Ovary (tissue), 9 donors: ENCODE data around the gene SULT2B1. TPM values are rescaled to one million over a fixed set of nuclear protein-coding genes. Genes with fewer than 3 reads are reported as not detected.
A peak's percentile ranks its signal among the peaks of the same experiment; 100 is the strongest.
"Not testable (repeated sequence)": the region's sequence is repeated elsewhere in the genome, so short reads cannot be mapped to it uniquely, and the experiment has no call there.

ENCODE experiments used
- DNase-seq, 5 donors: peaks; one replicate each; pipeline ENCODE4 v3.0.0-alpha.2; 2019 to 2020
- H3K27ac ChIP-seq, 2 donors: fragments of 200-600 bp; one replicate each; pipeline versions ENCODE4 v1.5.1 to v1.8.0; 2019 to 2022
- H3K27me3 ChIP-seq: fragments of 200-600 bp; one replicate; pipeline ENCODE4 v1.8.0; 2022
- H3K36me3 ChIP-seq: fragments of 200-600 bp; sonication (generic); one replicate; pipeline ENCODE4 v1.5.1; 2019
- H3K4me1 ChIP-seq: one replicate; pipeline ENCODE4 v1.8.1; 2013; ENCODE audit warnings: mild to moderate bottlenecking, moderate library complexity; ENCODE audit not compliant: insufficient read depth
- H3K4me3 ChIP-seq: fragments of 200-600 bp; sonication (generic); one replicate; pipeline ENCODE4 v1.5.1; 2017
- H3K9me3 ChIP-seq, 2 donors: fragments of 200-600 bp in 1 of 2; sonication (generic) in 1 of 2; one replicate each; pipeline versions ENCODE4 v1.5.1 to v1.8.1; 2013 to 2019; ENCODE audit warnings: mild to moderate bottlenecking in 1 of 2, moderate library complexity in 1 of 2
- CTCF ChIP-seq, 3 donors: fragments of 450-650 bp in 2 of 3; fragments of 200-600 bp in 1 of 3; IDR thresholded peaks; one replicate each; pipeline versions ENCODE4 v1.5.1 to v1.8.0; 2016 to 2022; ENCODE audit warnings: antibody characterized with exemption in 3 of 3, mild to moderate bottlenecking in 1 of 3
- EP300 ChIP-seq: sonication (generic); formaldehyde crosslinking; IDR thresholded peaks from one replicate; pipeline ENCODE4 v1.6.1; 2017; ENCODE audit warnings: antibody characterized with exemption
- POLR2A ChIP-seq: fragments of 450-650 bp; IDR thresholded peaks from one replicate; pipeline ENCODE4 v1.6.1; 2017; ENCODE audit warnings: antibody characterized with exemption, mild to moderate bottlenecking, moderate library complexity
- WGBS, 3 donors: extraction: QIAGEN DNeasy Blood & Tissue Kit in 1 of 3; methylation state at CpG; one replicate each; pipeline versions ENCODE4 v1.1.5 to v1.1.7; 2013 to 2017; 5-methylcytosine and 5-hydroxymethylcytosine counted together
- intact Hi-C, 4 donors: fragments of 100-400 bp; cut with DNase I; formaldehyde crosslinking; loops; one replicate each; pipeline versions ENCODE4 v1.11.0 to v1.15.1; 2022 to 2023
- polyA plus RNA-seq, 2 donors: library from polyadenylated mRNA; stranded (reverse); fragments of 200-250 nt in 1 of 2; fragments of 350-450 nt in 1 of 2; fragmentation: Illumina TruSeq in 1 of 2; extraction: RNeasy Lipid Tissue Mini Kit (QIAGEN cat#74804) in 1 of 2; gene quantifications; one replicate each; pipeline ENCODE4 v1.2.3, GENCODE V29; 2013 to 2014
- total RNA-seq, 7 donors: library from RNA; depleted of rRNA in 2 of 7; stranded (reverse); fragments of >200 nt in 2 of 7; fragmentation: NEBNext Ultra II Directional in 3 of 7; extraction: Animal tissue kit (Norgen Biotek cat#: 25700) in 3 of 7; gene quantifications; one replicate each; pipeline versions ENCODE4 v1.1.0 to v1.2.4, GENCODE V29; 2016 to 2023
- donor health status: DM: no; HTN: no; CAD: no; lungs with moderate emphysema.
- donor health status: DM: no; HTN: no; CAD: no.
- donor health status: Bipolar disorder and iron deficiency.
- donor health status: DM: yes; HTN: yes; CAD: no.
- donor health status: DM: no; HTN: no; CAD: no.
- donor health status: DM: yes; HTN: yes; CAD: no.

The SULT2B1 gene
- total and polyA plus RNA-seq, 9 donors: 0.10 to 0.20 TPM; not detected in 7

- H3K36me3 ChIP-seq: no peaks in the 10 kb centered on the region
- intact Hi-C loops: no loop called here
- peak overlapping the region; percentile 63 to 72 for H3K27ac ChIP-seq
Observed at GRCh38 chr19:48629297-48629598, 77.3 kb downstream of the SULT2B1 start.

GRCh38 chr19:48629599-48630295, 77.8 kb downstream of the SULT2B1 start:
- H3K9me3 ChIP-seq: no peaks in the 10 kb centered on the region
- H3K27me3 ChIP-seq: no peaks in the 10 kb centered on the region
- TF ChIP-seq POLR2A (no peak), EP300 (no peak), CTCF (IDR thresholded peaks at IDR 0.05) (peak in 1 of 3 donors; percentile 4)
- H3K36me3 ChIP-seq: no peaks in the 10 kb centered on the region
- intact Hi-C loops: no loop called here
- DNase-seq: peak; percentile 88 to 92 (median 91)
- H3K4me3 ChIP-seq: no peak overlapping the region
- peak overlapping the region; percentile 63 to 72 for H3K27ac ChIP-seq
- WGBS, 3 donors: 20 to 39% (median 27%) methylated on average over 43 to 48 of the region's 48 CpGs
- H3K4me1 ChIP-seq: peaks cover 20% of the 10 kb centered on the region

More at GRCh38 chr19:48629297-48629598, 77.3 kb downstream of the SULT2B1 start:
- peak in 1 of 5 donors; percentile 52 for DNase-seq
- no peak overlapping the region for H3K4me3 ChIP-seq
- peaks cover 18% of the 10 kb centered on the region for H3K4me1 ChIP-seq
- TF ChIP-seq POLR2A (no peak), EP300 (no peak)
- H3K27me3 ChIP-seq: no peaks in the 10 kb centered on the region
- no peaks in the 10 kb centered on the region for H3K9me3 ChIP-seq
- WGBS, 3 donors: 78 to 93% (median 78%) methylated on average over 21 to 22 of the region's 22 CpGs

- TF ChIP-seq CTCF (IDR thresholded peaks at IDR 0.05): peak in 1 of 3 donors; percentile 20
- TF ChIP-seq EP300: no peak
- Histone ChIP-seq H3K36me3 (no peaks in the 10 kb centered on the region), H3K27me3 (no peaks in the 10 kb centered on the region), H3K4me1 (peaks cover 20% of the 10 kb centered on the region), H3K27ac (peak overlapping the region; percentile 63 to 72), H3K4me3 (no peak overlapping the region), H3K9me3 (no peaks in the 10 kb centered on the region)
- 5 to 14% (median 5%) methylated on average over 27 to 47 of the region's 47 CpGs for WGBS, 3 donors
- intact Hi-C loops: no loop called here
- peak; percentile 76 to 83 (median 81) for DNase-seq
Observed at GRCh38 chr19:48630296-48631063, 78.5 kb downstream of the SULT2B1 start.

GRCh38 chr19:48631225-48631624, 79.3 kb downstream of the SULT2B1 start:
- H3K4me1 ChIP-seq: peaks cover 20% of the 10 kb centered on the region
- H3K9me3 ChIP-seq: no peaks in the 10 kb centered on the region
- TF ChIP-seq POLR2A (no peak), EP300 (no peak), CTCF (IDR thresholded peaks at IDR 0.05) (no peak)
- intact Hi-C loops: no loop called here
- peak in 2 of 5 donors; percentile 39 to 40 for DNase-seq
- H3K27ac ChIP-seq: peak overlapping the region; percentile 63 to 72
- WGBS, 3 donors: 32 to 51% (median 41%) methylated on average over 3 of the region's 3 CpGs
- H3K27me3 ChIP-seq: no peaks in the 10 kb centered on the region
- no peaks in the 10 kb centered on the region for H3K36me3 ChIP-seq
- H3K4me3 ChIP-seq: no peak overlapping the region

- intact Hi-C loops, H3K27me3 ChIP-seq, H3K4me3 ChIP-seq, H3K36me3 ChIP-seq, H3K9me3 ChIP-seq: not testable (repeated sequence)
- peaks cover 20% of the 10 kb centered on the region for H3K4me1 ChIP-seq
- WGBS, 3 donors: 81 to 88% (median 86%) methylated on average over 11 of the region's 11 CpGs
- peak in 1 of 5 donors; percentile 23 for DNase-seq
- peak overlapping the region in 1 of 2 donors; percentile 65 for H3K27ac ChIP-seq
Observed at GRCh38 chr19:48632286-48632685, 80.3 kb downstream of the SULT2B1 start.
